ENCODE results near the gene IL3.

IL3 gene

GRCh38 chr5:132013711-132014110 is 46.7 kb upstream of the IL3 start:
- no peak overlapping the region for H3K4me3 ChIP-seq (ENCODE audit: low read depth, low read length)
- in situ Hi-C loops (cut with HindIII; ENCODE audit: low sequenced_read_pairs): loop anchor here (25.0 kb wide), 3 partner anchors 326 to 576 kb away; no protein-coding TSS in a partner anchor
- TF ChIP-seq CTCF (IDR thresholded peaks at IDR 0.05; ENCODE audit: low read depth, low read length, missing control alignments): no peak
- no peak for DNase-seq (ENCODE audit: low read depth)

- no peak for TF ChIP-seq CTCF (IDR thresholded peaks at IDR 0.05; ENCODE audit: low read depth, low read length, missing control alignments)
These were observed 43.7 kb upstream of the IL3 start for GRCh38 chr5:132016721-132017250.

GRCh38 chr5:132017316-132017715 is 43.1 kb upstream of the IL3 start:
- TF ChIP-seq CTCF (IDR thresholded peaks at IDR 0.05; ENCODE audit: low read depth, low read length, missing control alignments): no peak
- H3K4me3 ChIP-seq (ENCODE audit: low read depth, low read length): no peak overlapping the region
- in situ Hi-C loops (cut with HindIII; ENCODE audit: low sequenced_read_pairs): loop anchor here (25.0 kb wide), 3 partner anchors 330 to 580 kb away; no protein-coding TSS in a partner anchor
- DNase-seq (ENCODE audit: low read depth): no peak

More at GRCh38 chr5:132016721-132017250, 43.7 kb upstream of the IL3 start:
- in situ Hi-C loops (cut with HindIII; ENCODE audit: low sequenced_read_pairs): loop anchor here (25.0 kb wide), 3 partner anchors 329 to 579 kb away; no protein-coding TSS in a partner anchor
- DNase-seq (ENCODE audit: low read depth): no peak
- H3K4me3 ChIP-seq (ENCODE audit: low read depth, low read length): no peak overlapping the region

- no peak overlapping the region for H3K4me3 ChIP-seq (ENCODE audit: low read depth, low read length)
- in situ Hi-C loops (cut with HindIII; ENCODE audit: low sequenced_read_pairs): loop anchor here (25.0 kb wide), 3 partner anchors 331 to 581 kb away; no protein-coding TSS in a partner anchor
- TF ChIP-seq CTCF (IDR thresholded peaks at IDR 0.05; ENCODE audit: low read depth, low read length, missing control alignments): no peak
- no peak for DNase-seq (ENCODE audit: low read depth)
These were observed 42.5 kb upstream of the IL3 start for GRCh38 chr5:132017738-132018625.

GRCh38 chr5:132019337-132019736 is 41.1 kb upstream of the IL3 start:
- no peak overlapping the region for H3K4me3 ChIP-seq (ENCODE audit: low read depth, low read length)
- no peak for TF ChIP-seq CTCF (IDR thresholded peaks at IDR 0.05; ENCODE audit: low read depth, low read length, missing control alignments)
- no peak for DNase-seq (ENCODE audit: low read depth)
- in situ Hi-C loops (cut with HindIII; ENCODE audit: low sequenced_read_pairs): loop anchor here (25.0 kb wide), 3 partner anchors 332 to 582 kb away; no protein-coding TSS in a partner anchor

- no peak for DNase-seq (ENCODE audit: low read depth)
- in situ Hi-C loops (cut with HindIII; ENCODE audit: low sequenced_read_pairs): loop anchor here (25.0 kb wide), 3 partner anchors 333 to 583 kb away; no protein-coding TSS in a partner anchor
- H3K4me3 ChIP-seq (ENCODE audit: low read depth, low read length): no peak overlapping the region
- no peak for TF ChIP-seq CTCF (IDR thresholded peaks at IDR 0.05; ENCODE audit: low read depth, low read length, missing control alignments)
These were observed 40.4 kb upstream of the IL3 start for GRCh38 chr5:132019857-132020555.
